H9 (cell line): ENCODE results near the gene ANKRD44. TPM values are rescaled to one million over a fixed set of nuclear protein-coding genes. Genes with fewer than 3 reads are reported as not detected.

Experiments
- DNase-seq: peaks from one replicate; pipeline ENCODE4 v3.0.0-alpha.2; 2017
- H2AFZ ChIP-seq: one replicate; pipeline ENCODE4 v1.6.1; 2013; ENCODE audit warnings: mild to moderate bottlenecking, low read length, control low read depth, moderate library complexity
- H2AK5ac ChIP-seq: 2 replicates; pipeline ENCODE4 v1.6.1; 2013; ENCODE audit warnings: low read length, control low read depth, mixed read lengths; ENCODE audit not compliant: insufficient read length
- H2BK120ac ChIP-seq: one replicate; pipeline ENCODE4 v1.6.1; 2013; ENCODE audit warnings: low read depth, mild to moderate bottlenecking, low read length, control low read depth, inconsistent platforms; ENCODE audit not compliant: poor library complexity, severe bottlenecking
- H2BK12ac ChIP-seq: 2 replicates; pipeline ENCODE4 v1.6.1; 2013; ENCODE audit warnings: low read length, control low read depth, mixed read lengths, low read depth; ENCODE audit not compliant: insufficient read length
- H2BK15ac ChIP-seq: 2 replicates; pipeline ENCODE4 v1.6.1; 2013; ENCODE audit warnings: low read depth, low read length, control low read depth
- H2BK20ac ChIP-seq: one replicate; pipeline ENCODE4 v1.6.1; 2013; ENCODE audit warnings: low read depth, mild to moderate bottlenecking, low read length, control low read depth, inconsistent platforms; ENCODE audit not compliant: poor library complexity, severe bottlenecking
- H2BK5ac ChIP-seq: 2 replicates; pipeline ENCODE4 v1.6.1; 2013; ENCODE audit warnings: low read length, control low read depth, mixed read lengths; ENCODE audit not compliant: insufficient read length
- H3K14ac ChIP-seq: 2 replicates; pipeline ENCODE4 v1.6.1; 2013; ENCODE audit warnings: low read length, control low read depth; ENCODE audit not compliant: insufficient read depth
- H3K18ac ChIP-seq: 2 replicates; pipeline ENCODE4 v1.6.1; 2013; ENCODE audit warnings: low read depth, mild to moderate bottlenecking, mixed read lengths, low read length, control low read depth; ENCODE audit not compliant: insufficient read length
- H3K23ac ChIP-seq: 2 replicates; pipeline ENCODE4 v1.6.1; 2013; ENCODE audit warnings: low read length, control low read depth, mixed read lengths, low read depth; ENCODE audit not compliant: insufficient read length
- H3K23me2 ChIP-seq: 2 replicates; pipeline ENCODE4 v1.6.1; 2013; ENCODE audit warnings: low read depth, mild to moderate bottlenecking, mixed read lengths, low read length, control low read depth; ENCODE audit not compliant: insufficient read length, poor library complexity, severe bottlenecking
- H3K27ac ChIP-seq: 2 replicates; pipeline ENCODE4 v1.5.1; 2013; ENCODE audit warnings: low read length, control low read depth, mixed read lengths, low read depth; ENCODE audit not compliant: insufficient read length
- H3K27me3 ChIP-seq: 2 replicates; pipeline ENCODE4 v1.6.1; 2013; ENCODE audit warnings: low read length, control low read depth, inconsistent platforms; ENCODE audit not compliant: insufficient read depth
- H3K4ac ChIP-seq: 2 replicates; pipeline ENCODE4 v1.6.1; 2013; ENCODE audit warnings: low read depth, mild to moderate bottlenecking, control low read depth, inconsistent platforms, low read length, moderate library complexity
- H3K4me1 ChIP-seq: 2 replicates; pipeline ENCODE4 v1.6.1; 2013; ENCODE audit warnings: low read length, control low read depth, inconsistent platforms; ENCODE audit not compliant: insufficient read depth
- H3K4me2 ChIP-seq: 2 replicates; pipeline ENCODE4 v1.6.1; 2013; ENCODE audit warnings: low read length, control low read depth, mixed read lengths; ENCODE audit not compliant: insufficient read length, insufficient read depth
- H3K56ac ChIP-seq: 2 replicates; pipeline ENCODE4 v1.6.1; 2013; ENCODE audit warnings: low read depth, mild to moderate bottlenecking, mixed read lengths, low read length, control low read depth; ENCODE audit not compliant: insufficient read length
- H3K79me1 ChIP-seq: 2 replicates; pipeline ENCODE4 v1.6.1; 2013; ENCODE audit warnings: low read depth, mild to moderate bottlenecking, moderate library complexity, low read length, control low read depth, inconsistent platforms; ENCODE audit not compliant: insufficient read depth, poor library complexity, severe bottlenecking
- H3K79me2 ChIP-seq: 2 replicates; pipeline ENCODE4 v1.6.1; 2013; ENCODE audit warnings: low read length, control low read depth, inconsistent platforms; ENCODE audit not compliant: insufficient read depth
- H3K9ac ChIP-seq: 2 replicates; pipeline ENCODE4 v1.6.1; 2013; ENCODE audit warnings: low read length, control low read depth, mixed read lengths; ENCODE audit not compliant: insufficient read length; ENCODE audit errors: extremely low read depth
- H3K9me3 ChIP-seq: one replicate; pipeline ENCODE4 v1.6.1; 2013; ENCODE audit warnings: low read depth, low read length, inconsistent platforms; ENCODE audit not compliant: control insufficient read depth
- H3T11ph ChIP-seq: one replicate; pipeline ENCODE4 v1.6.1; 2013; ENCODE audit warnings: mild to moderate bottlenecking, low read length, control low read depth, inconsistent platforms
- H4K20me1 ChIP-seq: one replicate; pipeline ENCODE4 v1.6.1; 2013; ENCODE audit not compliant: control insufficient read depth, insufficient read length, insufficient read depth
- H4K5ac ChIP-seq: 2 replicates; pipeline ENCODE4 v1.6.1; 2013; ENCODE audit warnings: low read depth, mild to moderate bottlenecking, mixed read lengths, low read length, control low read depth; ENCODE audit not compliant: insufficient read length
- H4K8ac ChIP-seq: replicated peaks from 2 replicates; pipeline ENCODE4 v1.6.1; 2013; ENCODE audit warnings: low read length, control low read depth, mixed read lengths, low read depth; ENCODE audit not compliant: insufficient read length
- H4K91ac ChIP-seq: 2 replicates; pipeline ENCODE4 v1.6.1; 2013; ENCODE audit warnings: low read depth, mild to moderate bottlenecking, moderate library complexity, mixed read lengths, low read length, control low read depth; ENCODE audit not compliant: insufficient read length
- H3K27ac Mint-ChIP-seq, 3 experiments: 2 replicates in 2 of 3; 3 replicates in 1 of 3; pipeline ENCODE4 v1.8.0; 2020 to 2021; ENCODE audit warnings: mixed read lengths in 3 of 3, mild to moderate bottlenecking in 1 of 3, moderate library complexity in 1 of 3
- H3K27me3 Mint-ChIP-seq: 2 replicates; pipeline ENCODE4 v1.8.0; 2021; ENCODE audit warnings: low read depth, mild to moderate bottlenecking, moderate library complexity, mixed read lengths
- H3K36me3 Mint-ChIP-seq, 3 experiments: 2 replicates in 2 of 3; 3 replicates in 1 of 3; pipeline ENCODE4 v1.8.0; 2020 to 2021; ENCODE audit warnings: low read depth in 3 of 3, mixed read lengths in 3 of 3; ENCODE audit not compliant: insufficient read depth in 1 of 3
- H3K4me1 Mint-ChIP-seq, 2 experiments: 2 replicates each; pipeline ENCODE4 v1.8.0; 2020; ENCODE audit warnings: mixed read lengths in 2 of 2
- H3K4me3 Mint-ChIP-seq, 2 experiments: 2 replicates in 1 of 2; 3 replicates in 1 of 2; pipeline ENCODE4 v1.8.0; 2020 to 2021; ENCODE audit warnings: mild to moderate bottlenecking in 2 of 2, mixed read lengths in 2 of 2, moderate library complexity in 1 of 2
- H3K9me3 Mint-ChIP-seq, 2 experiments: 2 replicates in 1 of 2; 3 replicates in 1 of 2; pipeline ENCODE4 v1.8.0; 2020; ENCODE audit warnings: mild to moderate bottlenecking in 2 of 2, mixed read lengths in 2 of 2, moderate library complexity in 1 of 2
- CTCF ChIP-seq: fragments of 200-600 bp; sonication (generic); conservative IDR thresholded peaks from 3 replicates; pipeline ENCODE4 v1.8.0; 2021; ENCODE audit warnings: antibody characterized with exemption, mild to moderate bottlenecking
- WGBS: extraction: QIAGEN DNeasy Blood & Tissue Kit; methylation state at CpG from one replicate; pipeline ENCODE4 v1.1.7; 2013; ENCODE audit warnings: missing lambda C conversion rate, low lambda C conversion rate, mixed read lengths; ENCODE audit not compliant: insufficient read length; ENCODE audit errors: extremely low coverage; 5-methylcytosine and 5-hydroxymethylcytosine counted together
- total RNA-seq: library from RNA; stranded (reverse); gene quantifications from 2 replicates; pipeline ENCODE4 v1.2.1, GENCODE V29; 2021

The ANKRD44 gene
- total RNA-seq, 1 experiment from 2014 or later, result 1.9 TPM

- no CpG with 5 or more reads among the region's 1 CpG for WGBS
These were observed 162.2 kb downstream of the ANKRD44 start for GRCh38 chr2:197148401-197148800.

More at GRCh38 chr2:197148401-197148800, 162.2 kb downstream of the ANKRD44 start:
- Histone ChIP-seq H3K23me2 (no peaks in the 10 kb centered on the region), H2BK20ac (no peak overlapping the region), H2BK15ac (no peak overlapping the region), H3K27ac (no peak overlapping the region), H3K4me1 (no peaks in the 10 kb centered on the region), H2AK5ac (no peak overlapping the region), H3K9me3 (no peaks in the 10 kb centered on the region), H4K5ac (no peak overlapping the region), H3K27me3 (no peaks in the 10 kb centered on the region), H3K79me2 (no peaks in the 10 kb centered on the region), H2BK120ac (no peak overlapping the region), H3K79me1 (no peaks in the 10 kb centered on the region), H3K56ac (no peak overlapping the region), H3K18ac (no peak overlapping the region), H4K20me1 (no peaks in the 10 kb centered on the region), H3K9ac (no peak overlapping the region), H3K4ac (no peak overlapping the region), H3K14ac (no peak overlapping the region), H2BK12ac (no peak overlapping the region), H2BK5ac (no peak overlapping the region), H3T11ph (no peak overlapping the region), H3K4me2 (no peak overlapping the region), H4K8ac (no peak overlapping the region), H4K91ac (no peak overlapping the region), H3K23ac (no peak overlapping the region), H2AFZ (no peak overlapping the region)
- Mint-ChIP-seq H3K4me1 (peaks cover 6 to 8% of the 10 kb centered on the region in 2 experiments; a peak in 3 of 4 replicates), H3K27ac (no peak overlapping the region), H3K36me3 (no peaks in the 10 kb centered on the region), H3K9me3 (no peaks in the 10 kb centered on the region), H3K4me3 (no peak overlapping the region), H3K27me3 (no peaks in the 10 kb centered on the region)
- TF ChIP-seq CTCF, result no peak
- DNase-seq, result no peak
